Thyroid gland (tissue), 4 donors: Measurements from ENCODE around the gene CD101.

Source experiments
- POLR2A ChIP-seq, 2 donors: fragments of 450-650 bp; IDR thresholded peaks; one replicate each; pipeline ENCODE4 v1.6.1; 2017; ENCODE audit warnings: antibody characterized with exemption in 2 of 2, mild to moderate bottlenecking in 2 of 2, moderate library complexity in 1 of 2
- TF ChIP-seq, protein P1 (sequence below), 6 experiments: fragments of 200-600 bp in 3 of 6; fragments of 450-650 bp in 3 of 6; sonication (generic) in 3 of 6; IDR thresholded peaks; one replicate each; pipeline ENCODE4 v1.5.1; 2016 to 2019; ENCODE audit warnings: antibody characterized with exemption in 6 of 6, mild to moderate bottlenecking in 2 of 6, inconsistent platforms in 1 of 6, moderate library complexity in 1 of 6

DNA sequence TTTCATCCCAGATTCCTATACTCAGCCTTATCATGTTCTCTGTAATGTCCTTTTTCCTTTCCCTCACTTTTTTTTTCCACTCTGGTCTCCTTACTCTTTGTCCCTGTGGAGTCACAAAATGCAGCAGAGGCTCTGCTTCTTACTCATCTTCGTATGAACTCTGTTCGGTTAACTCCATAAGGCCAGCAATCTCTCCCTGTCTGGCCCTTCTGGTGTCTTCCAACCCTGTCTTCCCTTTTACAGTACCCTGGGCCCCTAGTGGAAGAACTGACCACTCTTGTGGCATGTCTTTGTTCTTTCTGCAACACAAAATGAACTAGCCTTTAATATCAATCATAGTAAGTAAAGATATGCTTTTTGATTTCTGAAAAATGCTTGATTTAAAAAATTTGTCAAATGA lies 7.1 kb downstream of the CD101 start:
- TF ChIP-seq, protein P1, sequence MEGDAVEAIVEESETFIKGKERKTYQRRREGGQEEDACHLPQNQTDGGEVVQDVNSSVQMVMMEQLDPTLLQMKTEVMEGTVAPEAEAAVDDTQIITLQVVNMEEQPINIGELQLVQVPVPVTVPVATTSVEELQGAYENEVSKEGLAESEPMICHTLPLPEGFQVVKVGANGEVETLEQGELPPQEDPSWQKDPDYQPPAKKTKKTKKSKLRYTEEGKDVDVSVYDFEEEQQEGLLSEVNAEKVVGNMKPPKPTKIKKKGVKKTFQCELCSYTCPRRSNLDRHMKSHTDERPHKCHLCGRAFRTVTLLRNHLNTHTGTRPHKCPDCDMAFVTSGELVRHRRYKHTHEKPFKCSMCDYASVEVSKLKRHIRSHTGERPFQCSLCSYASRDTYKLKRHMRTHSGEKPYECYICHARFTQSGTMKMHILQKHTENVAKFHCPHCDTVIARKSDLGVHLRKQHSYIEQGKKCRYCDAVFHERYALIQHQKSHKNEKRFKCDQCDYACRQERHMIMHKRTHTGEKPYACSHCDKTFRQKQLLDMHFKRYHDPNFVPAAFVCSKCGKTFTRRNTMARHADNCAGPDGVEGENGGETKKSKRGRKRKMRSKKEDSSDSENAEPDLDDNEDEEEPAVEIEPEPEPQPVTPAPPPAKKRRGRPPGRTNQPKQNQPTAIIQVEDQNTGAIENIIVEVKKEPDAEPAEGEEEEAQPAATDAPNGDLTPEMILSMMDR (IDR thresholded peaks at IDR 0.05): no peak
- TF ChIP-seq POLR2A (IDR thresholded peaks at IDR 0.05): no peak
